ENCODE results near the gene UBE2N.
"Not testable (repeated sequence)": the region's sequence is repeated elsewhere in the genome, so short reads cannot be mapped to it uniquely, and the experiment has no call there.

Gene UBE2N

GRCh38 chr12:93442411-93443340 lies 929 bp upstream of the UBE2N start:
- no peak for DNase-seq

- DNase-seq: no peak
Observed at GRCh38 chr12:93441081-93441616, 598 bp downstream of the UBE2N start.

GRCh38 chr12:93440043-93440835 lies 1.5 kb downstream of the UBE2N start:
- DNase-seq: no peak

GRCh38 chr12:93438266-93439050 lies 3.3 kb downstream of the UBE2N start:
- DNase-seq: no peak

GRCh38 chr12:93434256-93434865 lies 7.4 kb downstream of the UBE2N start:
- DNase-seq: peak in 1 of 2 donors; percentile 5

GRCh38 chr12:93432031-93432430 lies 9.7 kb downstream of the UBE2N start:
- not testable (repeated sequence) for DNase-seq

GRCh38 chr12:93430280-93430679 lies 11.5 kb downstream of the UBE2N start:
- DNase-seq: no peak

GRCh38 chr12:93429852-93430251 lies 11.9 kb downstream of the UBE2N start:
- DNase-seq: no peak

- no peak for DNase-seq
Observed at GRCh38 chr12:93429448-93429847, 12.3 kb downstream of the UBE2N start.

- no peak for DNase-seq
Observed at GRCh38 chr12:93427779-93428564, 13.8 kb downstream of the UBE2N start.

- no peak for DNase-seq
Observed at GRCh38 chr12:93426412-93426805, 15.3 kb downstream of the UBE2N start.

GRCh38 chr12:93425736-93426411 lies 15.9 kb downstream of the UBE2N start:
- no peak for DNase-seq

- DNase-seq: no peak
Observed at GRCh38 chr12:93422050-93422449, 19.7 kb downstream of the UBE2N start.

GRCh38 chr12:93419388-93420034 lies 22.2 kb downstream of the UBE2N start:
- peak in 1 of 2 donors; percentile 33 for DNase-seq

GRCh38 chr12:93417967-93418480 lies 23.7 kb downstream of the UBE2N start:
- no peak for DNase-seq

- no peak for DNase-seq
Observed at GRCh38 chr12:93415723-93416464, 25.9 kb downstream of the UBE2N start.

- no peak for DNase-seq
Observed at GRCh38 chr12:93413064-93413463, 28.7 kb downstream of the UBE2N start.

GRCh38 chr12:93412396-93412795 lies 29.4 kb downstream of the UBE2N start:
- DNase-seq: not testable (repeated sequence)

- not testable (repeated sequence) for DNase-seq
Observed at GRCh38 chr12:93411060-93411459, 30.7 kb downstream of the UBE2N start.
